CD4-positive, CD25-positive, alpha-beta regulatory T cell (primary cell): ENCODE measurements around the gene VSX1. TPM values are rescaled to one million over a fixed set of nuclear protein-coding genes. Genes with fewer than 3 reads are reported as not detected.

Source experiments
- ATAC-seq, 2 donors: fragments of 150-1000 bp; cut with Tn5 transposase; one replicate each; pipeline ENCODE4 v1.10.0; 2021; ENCODE audit warnings: low read depth in 2 of 2, moderate number of reproducible peaks in 2 of 2, moderate library complexity in 1 of 2
- DNase-seq, 3 donors: peaks; one replicate each; pipeline versions ENCODE4 v3.0.0 to v3.0.0-alpha.2; 2012 to 2022; ENCODE audit warnings: mixed read lengths in 1 of 3
- H3K27ac ChIP-seq: one replicate; pipeline ENCODE4 v1.7.0; 2013; ENCODE audit warnings: mild to moderate bottlenecking, low read length; ENCODE audit not compliant: insufficient read depth, poor library complexity, severe bottlenecking
- H3K27me3 ChIP-seq: one replicate; pipeline ENCODE4 v1.7.0; 2013; ENCODE audit warnings: low read length; ENCODE audit not compliant: control insufficient read depth, insufficient read depth
- H3K36me3 ChIP-seq: one replicate; pipeline ENCODE4 v1.7.0; 2013; ENCODE audit warnings: mild to moderate bottlenecking, low read length, moderate library complexity; ENCODE audit not compliant: control insufficient read depth, insufficient read depth
- H3K4me1 ChIP-seq: 2 replicates; pipeline ENCODE4 v1.7.0; 2013; ENCODE audit warnings: mild to moderate bottlenecking, low read length; ENCODE audit not compliant: insufficient read depth, control insufficient read depth, poor library complexity, severe bottlenecking
- H3K4me3 ChIP-seq: one replicate; pipeline ENCODE4 v1.7.0; 2013; ENCODE audit warnings: low read depth, mild to moderate bottlenecking, low read length, moderate library complexity
- H3K9me3 ChIP-seq, 2 experiments: 1 replicate in 1 of 2; 2 replicates in 1 of 2; pipeline ENCODE4 v1.7.0; 2013; ENCODE audit warnings: low read length in 2 of 2, mild to moderate bottlenecking in 1 of 2, moderate library complexity in 1 of 2; ENCODE audit not compliant: control insufficient read depth in 2 of 2
- H3K27ac Mint-ChIP-seq, 3 donors: one replicate each; pipeline ENCODE4 v1.8.0; 2020 to 2022; ENCODE audit warnings: mild to moderate bottlenecking in 3 of 3, mixed read lengths in 3 of 3, moderate library complexity in 2 of 3
- H3K27me3 Mint-ChIP-seq: one replicate; pipeline ENCODE4 v1.8.0; 2022; ENCODE audit warnings: mild to moderate bottlenecking, mixed read lengths
- H3K36me3 Mint-ChIP-seq: one replicate; pipeline ENCODE4 v1.8.0; 2020; ENCODE audit warnings: mixed read lengths
- H3K4me1 Mint-ChIP-seq, 4 donors: one replicate each; pipeline ENCODE4 v1.8.0; 2020 to 2022; ENCODE audit warnings: mixed read lengths in 4 of 4, mild to moderate bottlenecking in 1 of 4
- H3K4me3 Mint-ChIP-seq, 4 donors: one replicate each; pipeline ENCODE4 v1.8.0; 2020 to 2022; ENCODE audit warnings: mild to moderate bottlenecking in 4 of 4, mixed read lengths in 4 of 4, moderate library complexity in 3 of 4
- H3K9me3 Mint-ChIP-seq, 7 donors: one replicate each; pipeline ENCODE4 v1.8.0; 2020 to 2022; ENCODE audit warnings: mixed read lengths in 7 of 7, mild to moderate bottlenecking in 3 of 7, moderate library complexity in 2 of 7
- polyA plus RNA-seq, 4 donors: library from polyadenylated mRNA; unstranded; fragments of 300-500 nt; fragmentation: Illumina TruSeq; gene quantifications; one replicate each; pipeline ENCODE4 v1.2.3, GENCODE V29; 2021
- total RNA-seq: library from RNA; stranded (reverse); gene quantifications from one replicate; pipeline ENCODE4 v1.2.3, GENCODE V29; 2022

The VSX1 gene
- total and polyA plus RNA-seq, 5 donors from 2014 or later = not detected

DNA sequence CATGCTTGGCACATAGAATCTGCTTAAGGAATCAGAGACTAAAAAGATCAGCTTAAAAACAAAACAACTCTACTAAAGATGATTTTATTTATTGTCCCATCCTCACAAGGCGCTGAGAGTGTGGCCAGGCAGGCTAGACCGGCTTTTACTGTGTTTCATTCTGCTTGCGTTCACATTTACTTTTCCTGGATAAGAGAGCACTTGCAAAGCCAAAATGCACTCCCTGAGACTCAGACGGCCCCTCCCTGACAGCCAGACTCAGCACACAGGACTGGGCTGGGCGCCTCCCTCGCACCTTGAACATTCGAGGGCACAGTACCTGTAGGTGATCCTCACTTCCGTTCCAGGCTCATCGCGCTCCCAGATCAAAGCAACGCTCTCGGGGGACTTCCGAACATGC is 34.2 kb downstream of the VSX1 start:
- H3K27ac ChIP-seq = no peak overlapping the region
- H3K4me3 ChIP-seq = no peak overlapping the region
- no peak for DNase-seq
- no peaks in the 10 kb centered on the region for H3K9me3 ChIP-seq
- no peaks in the 10 kb centered on the region for H3K9me3 Mint-ChIP-seq
- H3K36me3 Mint-ChIP-seq = no peaks in the 10 kb centered on the region
- no peaks in the 10 kb centered on the region for H3K27me3 ChIP-seq
- peaks cover 0 to 56% (median 29%) of the 10 kb centered on the region in 4 donors for H3K4me1 Mint-ChIP-seq
- no peaks in the 10 kb centered on the region for H3K27me3 Mint-ChIP-seq
- ATAC-seq = no peak
- peak overlapping the region; percentile 78 to 88 (median 83) for H3K27ac Mint-ChIP-seq
- peaks cover 11% of the 10 kb centered on the region for H3K4me1 ChIP-seq
- H3K4me3 Mint-ChIP-seq = no peak overlapping the region
- peaks cover 23% of the 10 kb centered on the region for H3K36me3 ChIP-seq

DNA sequence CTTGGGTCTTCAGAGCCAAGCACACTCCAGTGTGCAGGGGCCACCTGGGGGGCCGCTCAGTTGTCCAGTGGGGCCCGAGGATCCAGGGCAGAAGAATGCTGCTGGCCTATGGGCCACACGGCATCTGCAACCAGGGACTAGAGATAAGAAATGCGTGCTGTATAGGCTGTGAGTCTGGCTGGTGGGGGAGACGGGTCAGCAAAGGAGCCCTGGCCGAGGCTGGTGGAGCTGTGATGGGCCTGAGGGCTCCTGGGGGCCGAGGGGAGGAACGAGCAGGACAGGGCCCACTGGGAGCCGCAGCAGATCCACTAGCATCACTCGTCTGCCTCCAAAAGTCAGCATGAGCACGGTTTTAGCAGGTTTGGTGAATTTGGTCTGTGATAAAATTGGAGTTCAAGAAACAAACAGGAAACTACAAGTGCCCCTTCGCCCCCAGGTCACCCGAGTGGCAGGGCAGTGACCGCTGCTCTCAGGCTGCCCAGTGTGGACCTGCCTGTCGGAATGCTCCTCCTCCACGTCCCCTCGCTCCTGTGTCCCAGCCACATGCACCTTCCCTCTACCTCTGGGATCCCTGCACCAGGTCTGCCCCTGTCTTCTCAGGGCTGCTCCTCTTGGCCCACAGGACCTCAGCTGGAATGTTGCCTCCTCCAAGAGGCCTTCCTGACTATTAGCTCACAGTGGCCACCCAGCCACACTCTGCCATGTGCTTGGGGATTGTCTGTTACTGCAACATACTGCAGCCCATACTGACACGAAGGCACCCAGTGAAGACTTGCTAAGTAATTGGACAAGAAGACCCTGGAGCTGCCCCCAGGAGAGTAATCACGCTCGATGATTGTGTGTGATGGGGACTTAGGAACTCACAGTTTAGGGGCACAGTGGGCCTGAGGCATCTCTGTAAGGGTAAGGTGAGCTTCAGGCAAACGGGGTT is 34.9 kb downstream of the VSX1 start:
- no peak for DNase-seq

GRCh38 chr20:25046181-25046641 is 35.7 kb downstream of the VSX1 start:
- ATAC-seq = no peak
- no peaks in the 10 kb centered on the region for H3K36me3 Mint-ChIP-seq
- Histone ChIP-seq H3K27ac (no peak overlapping the region), H3K36me3 (peaks cover 21% of the 10 kb centered on the region), H3K4me3 (no peak overlapping the region), H3K4me1 (peaks cover 27% of the 10 kb centered on the region), H3K27me3 (no peaks in the 10 kb centered on the region), H3K9me3 (no peaks in the 10 kb centered on the region)
- H3K4me1 Mint-ChIP-seq = peaks cover 0 to 56% (median 22%) of the 10 kb centered on the region in 4 donors
- no peaks in the 10 kb centered on the region for H3K9me3 Mint-ChIP-seq
- no peaks in the 10 kb centered on the region for H3K27me3 Mint-ChIP-seq
- no peak for DNase-seq
- H3K27ac Mint-ChIP-seq = peak overlapping the region in 1 of 3 donors; percentile 23
- peak overlapping the region in 1 of 4 donors; percentile 32 for H3K4me3 Mint-ChIP-seq

More for the DNA sequence above, 34.9 kb downstream of the VSX1 start:
- Mint-ChIP-seq H3K4me1 (peaks cover 0 to 56% (median 26%) of the 10 kb centered on the region in 4 donors), H3K9me3 (no peaks in the 10 kb centered on the region), H3K4me3 (peak overlapping the region in 1 of 4 donors; percentile 32), H3K36me3 (no peaks in the 10 kb centered on the region), H3K27ac (peak overlapping the region in 2 of 3 donors; percentile 36 to 87), H3K27me3 (no peaks in the 10 kb centered on the region)
- H3K27me3 ChIP-seq = no peaks in the 10 kb centered on the region
- peaks cover 23% of the 10 kb centered on the region for H3K36me3 ChIP-seq
- peaks cover 19% of the 10 kb centered on the region for H3K4me1 ChIP-seq
- ATAC-seq = no peak
- H3K9me3 ChIP-seq = no peaks in the 10 kb centered on the region
- H3K27ac ChIP-seq = no peak overlapping the region
- H3K4me3 ChIP-seq = no peak overlapping the region

DNA sequence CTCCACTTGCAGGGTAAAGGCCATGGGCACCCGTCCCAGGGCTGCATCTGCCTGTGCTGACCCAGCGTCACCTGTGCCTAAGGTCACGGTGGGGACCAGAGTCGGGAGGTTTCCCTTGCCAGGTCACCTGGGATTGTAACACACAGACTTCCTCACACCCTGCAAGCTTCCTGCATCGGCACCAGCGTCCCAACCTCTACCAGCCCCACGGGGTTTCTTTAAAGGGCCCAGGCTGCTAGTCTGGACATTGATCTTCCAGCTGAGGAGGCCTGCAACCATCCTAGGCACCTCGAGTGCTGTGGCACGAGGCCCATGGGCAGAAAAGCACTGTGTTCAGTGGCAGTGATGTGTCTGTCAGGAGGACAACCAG is 36.6 kb downstream of the VSX1 start:
- no peak overlapping the region for H3K4me3 Mint-ChIP-seq
- peaks cover 19% of the 10 kb centered on the region for H3K36me3 ChIP-seq
- no peaks in the 10 kb centered on the region for H3K9me3 Mint-ChIP-seq
- DNase-seq = no peak
- no peaks in the 10 kb centered on the region for H3K27me3 ChIP-seq
- H3K36me3 Mint-ChIP-seq = no peaks in the 10 kb centered on the region
- peaks cover 0 to 52% (median 16%) of the 10 kb centered on the region in 4 donors for H3K4me1 Mint-ChIP-seq
- peak overlapping the region in 1 of 3 donors; percentile 10 for H3K27ac Mint-ChIP-seq
- no peak for ATAC-seq
- H3K4me3 ChIP-seq = no peak overlapping the region
- no peak overlapping the region for H3K27ac ChIP-seq
- no peaks in the 10 kb centered on the region for H3K27me3 Mint-ChIP-seq
- no peaks in the 10 kb centered on the region for H3K9me3 ChIP-seq
- peaks cover 29% of the 10 kb centered on the region for H3K4me1 ChIP-seq

DNA sequence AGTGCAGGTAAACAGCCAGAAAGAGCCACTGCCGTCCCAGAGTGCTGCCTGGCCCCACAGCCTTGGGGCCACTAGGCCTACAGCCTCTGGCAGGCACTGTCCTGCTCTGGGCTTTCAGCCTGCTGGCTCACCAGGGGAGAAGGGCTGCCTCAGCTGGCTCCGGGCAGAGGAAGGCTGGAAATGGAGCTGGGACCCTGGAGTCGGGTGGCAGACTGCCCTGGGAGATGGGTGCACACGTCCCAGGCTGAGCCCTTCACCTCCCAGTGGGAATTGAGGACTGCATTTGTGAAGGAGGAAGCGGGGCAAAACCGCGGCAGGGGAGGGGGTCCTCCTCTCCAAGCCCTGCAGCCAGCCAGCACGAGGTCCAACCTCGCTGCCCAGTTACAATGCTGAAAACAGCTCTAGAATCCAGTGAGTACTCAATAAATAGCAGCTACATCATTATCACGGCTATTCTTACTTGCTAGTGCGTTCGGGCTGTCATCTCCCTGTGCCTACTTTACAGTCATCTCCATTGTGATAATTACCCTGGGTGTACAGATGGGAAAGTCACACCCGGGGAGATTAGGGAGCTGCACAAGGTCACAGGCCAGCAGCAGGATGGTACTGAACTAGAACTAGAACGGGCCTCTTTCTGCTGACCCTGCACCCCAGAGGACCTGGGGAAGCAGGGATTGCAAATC is 37.1 kb downstream of the VSX1 start:
- H3K4me3 Mint-ChIP-seq = no peak overlapping the region
- H3K9me3 Mint-ChIP-seq = no peaks in the 10 kb centered on the region
- Histone ChIP-seq H3K27ac (no peak overlapping the region), H3K4me1 (peaks cover 29% of the 10 kb centered on the region), H3K4me3 (no peak overlapping the region), H3K36me3 (peaks cover 20% of the 10 kb centered on the region), H3K27me3 (no peaks in the 10 kb centered on the region), H3K9me3 (no peaks in the 10 kb centered on the region)
- DNase-seq (no peak), ATAC-seq (no peak)
- H3K27me3 Mint-ChIP-seq = no peaks in the 10 kb centered on the region
- peaks cover 0 to 51% (median 13%) of the 10 kb centered on the region in 4 donors for H3K4me1 Mint-ChIP-seq
- H3K27ac Mint-ChIP-seq = peak overlapping the region in 1 of 3 donors; percentile 10
- H3K36me3 Mint-ChIP-seq = no peaks in the 10 kb centered on the region

DNA sequence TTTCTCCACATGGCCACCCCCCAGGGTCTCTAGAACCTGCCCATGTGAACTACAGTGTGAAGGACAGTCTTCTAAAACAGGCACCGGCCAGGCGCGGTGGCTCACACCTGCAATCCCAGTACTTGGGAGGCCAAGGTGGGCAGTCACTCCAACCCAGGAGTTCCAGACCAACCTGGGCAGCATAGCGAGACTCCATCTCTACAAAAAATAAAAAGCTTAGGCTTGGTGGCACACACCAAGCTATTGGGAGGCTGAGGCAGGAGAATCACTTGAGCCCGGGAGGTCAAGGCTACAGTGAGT is 37.7 kb downstream of the VSX1 start:
- Mint-ChIP-seq H3K4me3 (no peak overlapping the region), H3K36me3 (no peaks in the 10 kb centered on the region), H3K27ac (peak overlapping the region in 2 of 3 donors; percentile 90 to 99), H3K4me1 (peaks cover 0 to 51% (median 13%) of the 10 kb centered on the region in 4 donors), H3K27me3 (no peaks in the 10 kb centered on the region), H3K9me3 (no peaks in the 10 kb centered on the region)
- H3K27me3 ChIP-seq = no peaks in the 10 kb centered on the region
- H3K4me3 ChIP-seq = no peak overlapping the region
- no peaks in the 10 kb centered on the region for H3K9me3 ChIP-seq
- H3K27ac ChIP-seq = peak overlapping the region; percentile 84
- peaks cover 20% of the 10 kb centered on the region for H3K36me3 ChIP-seq
- no peak for ATAC-seq
- no peak for DNase-seq
- H3K4me1 ChIP-seq = peaks cover 25% of the 10 kb centered on the region

GRCh38 chr20:25043499-25044260 is 38.3 kb downstream of the VSX1 start:
- Mint-ChIP-seq H3K27me3 (no peaks in the 10 kb centered on the region), H3K27ac (peak overlapping the region; percentile 90 to 99 (median 98)), H3K36me3 (no peaks in the 10 kb centered on the region), H3K9me3 (no peaks in the 10 kb centered on the region), H3K4me1 (peaks cover 0 to 51% (median 14%) of the 10 kb centered on the region in 4 donors), H3K4me3 (peak overlapping the region in 1 of 4 donors; percentile 81)
- H3K27me3 ChIP-seq = no peaks in the 10 kb centered on the region
- H3K36me3 ChIP-seq = peaks cover 20% of the 10 kb centered on the region
- peaks cover 26% of the 10 kb centered on the region for H3K4me1 ChIP-seq
- H3K4me3 ChIP-seq = no peak overlapping the region
- H3K9me3 ChIP-seq = no peaks in the 10 kb centered on the region
- DNase-seq (no peak), ATAC-seq (no peak)
- peak overlapping the region; percentile 84 for H3K27ac ChIP-seq
